OCI-LY7 (cell line): ENCODE results near the gene KCNK4.

Experiments
- CTCF ChIP-seq: fragments of 200-600 bp; sonication (generic); conservative IDR thresholded peaks from 2 replicates; pipeline ENCODE4 v1.5.1; 2014; ENCODE audit warnings: mild to moderate bottlenecking, antibody characterized with exemption, low read length, moderate library complexity, mixed read lengths
- EZH2phosphoT487 ChIP-seq: fragments of 200-600 bp; sonication (generic); IDR thresholded peaks from 2 replicates; pipeline ENCODE4 v1.6.1; 2018; ENCODE audit warnings: low read depth, borderline replicate concordance, mild to moderate bottlenecking, mixed run types, antibody characterized with exemption, low read length, moderate library complexity, mixed read lengths

GRCh38 chr11:64247729-64248531 is 43.2 kb upstream of the KCNK4 start:
- no peak for TF ChIP-seq CTCF
- TF ChIP-seq EZH2phosphoT487, result no peak
